ENCODE results near the gene ZBTB47.

ZBTB47 gene

GRCh38 chr3:42672515-42672914, 19.0 kb downstream of the ZBTB47 start:
- no peak overlapping the region for H3K27ac ChIP-seq (ENCODE audit: low read depth, low read length)
- H4K5ac ChIP-seq (ENCODE audit: low read length): no peak overlapping the region
- no peak overlapping the region for H3K23ac ChIP-seq (ENCODE audit: low read length)
- no peak overlapping the region for H3K4me3 ChIP-seq (ENCODE audit: low read length)
- no peaks in the 10 kb centered on the region for H3K79me1 ChIP-seq (ENCODE audit: low read length)
- no CpG with 5 or more reads among the region's 1 CpG for WGBS (ENCODE audit: extremely low coverage, insufficient coverage, low lambda C conversion rate)
- DNase-seq: no peak
- no peak overlapping the region for H2BK15ac ChIP-seq (replicated peaks; ENCODE audit: low read depth)
- no peak overlapping the region for H3K4me2 ChIP-seq (ENCODE audit: low read length)
- H3K79me2 ChIP-seq (ENCODE audit: control insufficient read depth, insufficient read depth, low read length): no peaks in the 10 kb centered on the region
- no peak overlapping the region for H3K18ac ChIP-seq (ENCODE audit: low read length)
- H3K27me3 ChIP-seq (ENCODE audit: insufficient read depth, low read length, poor library complexity): no peaks in the 10 kb centered on the region
- no peak overlapping the region for H2BK120ac ChIP-seq (ENCODE audit: low read depth, low read length)
- H3K36me3 ChIP-seq (ENCODE audit: control insufficient read depth, insufficient read depth, low read length): no peaks in the 10 kb centered on the region
- H3K4me1 ChIP-seq (ENCODE audit: control insufficient read depth, low read depth, low read length): no peaks in the 10 kb centered on the region
- no peak overlapping the region for H3K9ac ChIP-seq (ENCODE audit: low read length)
- no peak overlapping the region for H2BK5ac ChIP-seq (ENCODE audit: low read length)
- no peak overlapping the region for H4K8ac ChIP-seq (ENCODE audit: low read depth, low read length)
- H2AK5ac ChIP-seq (ENCODE audit: low read length): no peak overlapping the region
- H3K4ac ChIP-seq (ENCODE audit: low read depth, low read length): no peak overlapping the region
- H3K56ac ChIP-seq (ENCODE audit: low read length): no peak overlapping the region

- Histone ChIP-seq H3K36me3 (ENCODE audit: control insufficient read depth, insufficient read depth, low read length) (no peaks in the 10 kb centered on the region), H3K27me3 (ENCODE audit: insufficient read depth, low read length, poor library complexity) (no peaks in the 10 kb centered on the region), H4K5ac (ENCODE audit: low read length) (no peak overlapping the region), H2BK5ac (ENCODE audit: low read length) (no peak overlapping the region), H3K56ac (ENCODE audit: low read length) (no peak overlapping the region), H3K79me1 (ENCODE audit: low read length) (no peaks in the 10 kb centered on the region), H3K4ac (ENCODE audit: low read depth, low read length) (no peak overlapping the region), H3K79me2 (ENCODE audit: control insufficient read depth, insufficient read depth, low read length) (no peaks in the 10 kb centered on the region), H3K27ac (ENCODE audit: low read depth, low read length) (no peak overlapping the region), H3K23ac (ENCODE audit: low read length) (no peak overlapping the region), H4K8ac (ENCODE audit: low read depth, low read length) (no peak overlapping the region), H3K4me2 (ENCODE audit: low read length) (no peak overlapping the region), H2AK5ac (ENCODE audit: low read length) (no peak overlapping the region), H2BK15ac (replicated peaks; ENCODE audit: low read depth) (no peak overlapping the region), H3K9ac (ENCODE audit: low read length) (no peak overlapping the region), H3K4me3 (ENCODE audit: low read length) (no peak overlapping the region), H2BK120ac (ENCODE audit: low read depth, low read length) (no peak overlapping the region), H3K18ac (ENCODE audit: low read length) (no peak overlapping the region), H3K4me1 (ENCODE audit: control insufficient read depth, low read depth, low read length) (no peaks in the 10 kb centered on the region)
- no peak for DNase-seq
These were observed 19.6 kb downstream of the ZBTB47 start for GRCh38 chr3:42673082-42673481.

- Histone ChIP-seq H3K4me3 (ENCODE audit: low read length) (no peak overlapping the region), H3K23ac (ENCODE audit: low read length) (no peak overlapping the region), H3K79me2 (ENCODE audit: control insufficient read depth, insufficient read depth, low read length) (no peaks in the 10 kb centered on the region), H3K4ac (ENCODE audit: low read depth, low read length) (no peak overlapping the region), H3K4me1 (ENCODE audit: control insufficient read depth, low read depth, low read length) (no peaks in the 10 kb centered on the region), H4K5ac (ENCODE audit: low read length) (no peak overlapping the region), H3K79me1 (ENCODE audit: low read length) (no peaks in the 10 kb centered on the region), H3K36me3 (ENCODE audit: control insufficient read depth, insufficient read depth, low read length) (no peaks in the 10 kb centered on the region), H2BK5ac (ENCODE audit: low read length) (no peak overlapping the region), H2AK5ac (ENCODE audit: low read length) (no peak overlapping the region), H3K27me3 (ENCODE audit: insufficient read depth, low read length, poor library complexity) (no peaks in the 10 kb centered on the region), H3K18ac (ENCODE audit: low read length) (no peak overlapping the region), H4K8ac (ENCODE audit: low read depth, low read length) (no peak overlapping the region), H2BK120ac (ENCODE audit: low read depth, low read length) (no peak overlapping the region), H3K27ac (ENCODE audit: low read depth, low read length) (no peak overlapping the region), H3K4me2 (ENCODE audit: low read length) (no peak overlapping the region), H3K9ac (ENCODE audit: low read length) (no peak overlapping the region), H3K56ac (ENCODE audit: low read length) (no peak overlapping the region), H2BK15ac (replicated peaks; ENCODE audit: low read depth) (no peak overlapping the region)
- WGBS (ENCODE audit: extremely low coverage, insufficient coverage, low lambda C conversion rate): no CpG with 5 or more reads among the region's 3 CpGs
- no peak for DNase-seq
These were observed 20.6 kb downstream of the ZBTB47 start for GRCh38 chr3:42674146-42674545.

- H3K18ac ChIP-seq (ENCODE audit: low read length): no peak overlapping the region
- no peak for DNase-seq
- no CpG with 5 or more reads among the region's 2 CpGs for WGBS (ENCODE audit: extremely low coverage, insufficient coverage, low lambda C conversion rate)
These were observed 22.4 kb downstream of the ZBTB47 start for GRCh38 chr3:42675909-42676308.

GRCh38 chr3:42678447-42678846, 24.9 kb downstream of the ZBTB47 start:
- Histone ChIP-seq H3K4me1 (ENCODE audit: control insufficient read depth, low read depth, low read length) (no peaks in the 10 kb centered on the region), H3K79me1 (ENCODE audit: low read length) (no peaks in the 10 kb centered on the region), H3K9ac (ENCODE audit: low read length) (no peak overlapping the region), H3K18ac (ENCODE audit: low read length) (no peak overlapping the region), H3K4me3 (ENCODE audit: low read length) (no peak overlapping the region), H3K36me3 (ENCODE audit: control insufficient read depth, insufficient read depth, low read length) (no peaks in the 10 kb centered on the region), H3K27me3 (ENCODE audit: insufficient read depth, low read length, poor library complexity) (no peaks in the 10 kb centered on the region), H3K4ac (ENCODE audit: low read depth, low read length) (no peak overlapping the region), H4K5ac (ENCODE audit: low read length) (no peak overlapping the region), H2BK5ac (ENCODE audit: low read length) (no peak overlapping the region), H3K56ac (ENCODE audit: low read length) (no peak overlapping the region), H2AK5ac (ENCODE audit: low read length) (no peak overlapping the region), H3K4me2 (ENCODE audit: low read length) (no peak overlapping the region), H2BK15ac (replicated peaks; ENCODE audit: low read depth) (no peak overlapping the region), H3K79me2 (ENCODE audit: control insufficient read depth, insufficient read depth, low read length) (no peaks in the 10 kb centered on the region), H3K27ac (ENCODE audit: low read depth, low read length) (no peak overlapping the region), H2BK120ac (ENCODE audit: low read depth, low read length) (no peak overlapping the region), H4K8ac (ENCODE audit: low read depth, low read length) (no peak overlapping the region), H3K23ac (ENCODE audit: low read length) (no peak overlapping the region)
- no CpG with 5 or more reads among the region's 2 CpGs for WGBS (ENCODE audit: extremely low coverage, insufficient coverage, low lambda C conversion rate)
- DNase-seq: no peak

More at GRCh38 chr3:42675909-42676308, 22.4 kb downstream of the ZBTB47 start:
- no peaks in the 10 kb centered on the region for H3K79me1 ChIP-seq (ENCODE audit: low read length)
- H2AK5ac ChIP-seq (ENCODE audit: low read length): no peak overlapping the region
- no peak overlapping the region for H4K8ac ChIP-seq (ENCODE audit: low read depth, low read length)
- no peak overlapping the region for H2BK120ac ChIP-seq (ENCODE audit: low read depth, low read length)
- no peak overlapping the region for H3K4me2 ChIP-seq (ENCODE audit: low read length)
- H3K4me1 ChIP-seq (ENCODE audit: control insufficient read depth, low read depth, low read length): no peaks in the 10 kb centered on the region
- H3K79me2 ChIP-seq (ENCODE audit: control insufficient read depth, insufficient read depth, low read length): no peaks in the 10 kb centered on the region
- H3K23ac ChIP-seq (ENCODE audit: low read length): no peak overlapping the region
- H3K4ac ChIP-seq (ENCODE audit: low read depth, low read length): no peak overlapping the region
- no peak overlapping the region for H3K9ac ChIP-seq (ENCODE audit: low read length)
- no peak overlapping the region for H3K4me3 ChIP-seq (ENCODE audit: low read length)
- H3K36me3 ChIP-seq (ENCODE audit: control insufficient read depth, insufficient read depth, low read length): no peaks in the 10 kb centered on the region
- H3K27me3 ChIP-seq (ENCODE audit: insufficient read depth, low read length, poor library complexity): no peaks in the 10 kb centered on the region
- no peak overlapping the region for H2BK5ac ChIP-seq (ENCODE audit: low read length)
- H3K56ac ChIP-seq (ENCODE audit: low read length): no peak overlapping the region
- no peak overlapping the region for H2BK15ac ChIP-seq (replicated peaks; ENCODE audit: low read depth)
- no peak overlapping the region for H3K27ac ChIP-seq (ENCODE audit: low read depth, low read length)
- no peak overlapping the region for H4K5ac ChIP-seq (ENCODE audit: low read length)

- Histone ChIP-seq H2BK15ac (replicated peaks; ENCODE audit: low read depth) (no peak overlapping the region), H3K79me2 (ENCODE audit: control insufficient read depth, insufficient read depth, low read length) (no peaks in the 10 kb centered on the region), H4K5ac (ENCODE audit: low read length) (no peak overlapping the region), H3K18ac (ENCODE audit: low read length) (no peak overlapping the region), H2AK5ac (ENCODE audit: low read length) (no peak overlapping the region), H3K4me3 (ENCODE audit: low read length) (no peak overlapping the region), H3K79me1 (ENCODE audit: low read length) (no peaks in the 10 kb centered on the region), H3K36me3 (ENCODE audit: control insufficient read depth, insufficient read depth, low read length) (no peaks in the 10 kb centered on the region), H3K27ac (ENCODE audit: low read depth, low read length) (no peak overlapping the region), H3K4me1 (ENCODE audit: control insufficient read depth, low read depth, low read length) (no peaks in the 10 kb centered on the region), H2BK5ac (ENCODE audit: low read length) (no peak overlapping the region), H3K23ac (ENCODE audit: low read length) (no peak overlapping the region), H3K4me2 (ENCODE audit: low read length) (no peak overlapping the region), H3K4ac (ENCODE audit: low read depth, low read length) (no peak overlapping the region), H4K8ac (ENCODE audit: low read depth, low read length) (no peak overlapping the region), H3K56ac (ENCODE audit: low read length) (no peak overlapping the region), H3K27me3 (ENCODE audit: insufficient read depth, low read length, poor library complexity) (no peaks in the 10 kb centered on the region), H2BK120ac (ENCODE audit: low read depth, low read length) (no peak overlapping the region), H3K9ac (ENCODE audit: low read length) (no peak overlapping the region)
- DNase-seq: no peak
- no CpG with 5 or more reads among the region's 1 CpG for WGBS (ENCODE audit: extremely low coverage, insufficient coverage, low lambda C conversion rate)
These were observed 26.8 kb downstream of the ZBTB47 start for GRCh38 chr3:42680271-42680670.

Measured in mesendoderm (in vitro differentiated cells).